GM18951 (cell line): Measurements from ENCODE around the gene PPFIA1.
A peak's percentile ranks its signal among the peaks of the same experiment; 100 is the strongest.

Experiments
- POLR2A ChIP-seq: IDR thresholded peaks from 4 replicates; pipeline ENCODE4 v1.6.1; 2011; ENCODE audit warnings: mild to moderate bottlenecking; ENCODE audit not compliant: insufficient read length, insufficient read depth; ENCODE audit errors: extremely low read depth
- in situ Hi-C: fragments of 300-500 bp; cut with MboI; formaldehyde crosslinking; loops from one replicate; pipeline ENCODE4 v1.12.0; 2022; ENCODE audit warnings: low sequenced_read_pairs, mixed read lengths, inconsistent platforms; ENCODE audit not compliant: unreplicated experiment

The PPFIA1 gene

DNA sequence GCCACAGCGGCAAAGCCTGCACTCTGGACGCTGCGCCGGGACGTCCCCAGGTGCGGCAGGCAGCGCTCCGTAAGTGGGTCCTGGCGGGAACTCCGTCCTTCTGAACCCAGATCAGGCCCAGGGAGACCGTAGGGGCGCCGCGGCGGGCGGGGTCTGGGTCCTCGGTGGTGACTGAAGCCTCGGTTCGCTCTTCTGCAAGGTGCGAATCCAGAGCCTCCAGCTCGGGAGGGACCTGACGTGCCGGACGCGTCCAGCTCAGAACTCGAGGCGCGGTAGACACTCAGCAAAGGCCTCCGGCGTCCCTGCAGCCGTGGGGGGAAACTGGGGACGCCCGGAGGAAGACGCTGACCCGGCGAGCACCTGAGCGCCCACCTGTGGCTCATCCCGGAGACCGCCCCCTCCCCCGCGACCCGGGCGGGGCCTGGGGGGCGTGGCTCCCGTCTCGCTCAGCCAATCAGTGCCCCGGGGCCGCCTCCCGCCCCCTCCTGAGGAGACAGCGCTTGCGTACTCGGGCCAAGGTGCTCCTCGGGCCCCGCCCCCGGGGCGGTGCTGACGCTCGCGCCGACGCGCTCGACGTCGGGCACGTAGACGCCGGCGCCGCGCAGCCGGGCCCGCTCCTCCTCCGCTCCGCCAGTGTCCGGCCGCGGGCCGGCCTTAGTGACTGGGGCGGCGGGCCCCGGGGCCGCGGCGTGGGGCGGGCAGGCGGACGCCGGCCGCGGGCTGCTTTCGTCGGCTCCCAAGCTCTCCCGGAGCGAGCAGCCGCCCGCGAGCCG is at the start of gene PPFIA1:
Gene PPFIA1 (plus strand): TSS at position 587 of the 773 bp plus-strand sequence. CDS start 1,483 bp downstream, outside the sequence.
- peak; percentile 94 for TF ChIP-seq POLR2A
- in situ Hi-C loops = no loop called here

DNA sequence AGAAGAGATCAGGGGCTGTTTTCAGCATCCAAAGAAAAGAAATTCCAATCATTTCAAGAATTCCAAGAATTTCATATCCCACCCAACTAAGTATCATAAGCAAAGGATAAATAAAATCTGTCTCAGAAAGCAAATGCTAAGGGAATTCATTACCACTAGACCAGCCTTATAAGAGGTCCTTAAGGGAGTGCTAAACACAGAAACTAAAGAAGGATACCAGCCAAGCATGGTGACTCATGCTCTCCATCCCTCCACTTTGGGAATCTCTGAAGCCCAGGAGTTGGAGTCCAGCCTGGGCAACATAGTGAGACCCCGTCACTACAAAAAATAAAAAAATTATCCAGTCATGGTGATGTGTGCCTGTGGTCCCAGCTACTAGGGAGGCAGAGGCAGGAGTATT is 49.6 kb upstream of the PPFIA1 start:
- no peak for TF ChIP-seq POLR2A
- in situ Hi-C loops = no loop called here

DNA sequence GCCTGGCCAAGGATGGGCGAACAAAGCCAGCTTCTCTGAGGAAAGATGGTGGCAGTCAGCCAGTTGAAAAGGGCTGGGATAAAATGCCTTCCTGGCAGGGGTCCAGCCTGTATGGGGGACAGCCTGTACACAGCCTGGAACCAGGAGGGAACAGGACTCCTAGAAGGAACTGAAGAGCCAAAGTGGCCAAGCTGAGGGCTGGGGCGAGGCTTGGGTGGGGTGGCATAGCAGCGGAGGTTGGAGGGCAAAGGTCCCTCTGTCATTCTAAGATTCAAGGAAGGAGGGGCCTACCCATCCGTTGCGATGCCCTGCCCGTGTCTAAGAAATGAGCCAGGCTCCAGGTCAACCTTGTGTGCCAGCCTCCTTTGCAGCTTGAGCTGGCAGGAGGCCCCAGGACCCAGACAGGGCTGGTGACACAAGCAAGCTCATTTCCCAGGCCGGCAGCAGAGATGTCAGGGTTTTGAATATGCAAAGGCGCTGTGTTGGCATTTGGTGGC is 44.8 kb upstream of the PPFIA1 start:
- in situ Hi-C loops = no loop called here
- TF ChIP-seq POLR2A = no peak

DNA sequence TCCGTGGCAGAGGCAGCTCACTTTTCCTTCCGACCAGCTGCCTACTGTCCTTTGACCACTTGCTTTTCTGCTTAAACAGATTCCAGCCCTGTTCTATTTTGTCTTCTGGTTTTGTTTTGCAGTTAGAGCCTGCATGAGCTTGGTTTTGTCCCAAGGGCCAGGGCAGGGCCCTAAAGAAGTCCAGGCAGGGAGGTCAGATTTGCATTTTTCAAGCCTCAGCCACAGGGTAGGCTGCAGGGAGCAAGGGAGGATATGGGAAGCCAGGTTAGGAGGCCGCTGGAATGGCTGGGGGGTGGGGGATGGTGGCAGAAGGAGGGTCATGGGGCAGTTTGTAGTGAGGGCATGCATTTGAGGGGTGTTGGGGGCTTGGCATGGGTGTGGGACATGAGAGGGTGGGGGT is 44.3 kb upstream of the PPFIA1 start:
- in situ Hi-C loops = no loop called here

DNA sequence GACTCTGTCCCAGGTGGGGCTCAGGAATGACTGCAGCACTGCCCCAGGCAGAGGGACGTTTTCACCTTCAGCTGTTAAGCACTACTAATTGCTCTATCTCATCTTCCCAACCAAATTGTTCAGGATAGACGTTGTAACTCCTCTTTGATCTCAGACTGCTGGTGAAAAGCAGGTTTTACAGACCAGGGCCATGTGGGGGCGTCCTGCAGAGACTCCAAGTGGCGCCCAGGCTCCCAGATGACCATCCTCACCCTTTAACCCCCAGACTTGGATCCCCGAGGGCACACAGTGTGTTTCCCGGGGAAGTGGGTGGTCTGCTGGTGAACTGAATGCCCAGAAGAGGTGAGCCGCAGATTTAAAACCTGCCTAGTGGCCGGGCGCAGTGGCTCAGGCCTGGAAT is 43.5 kb upstream of the PPFIA1 start:
- in situ Hi-C loops = no loop called here

More for the DNA sequence above, 44.3 kb upstream of the PPFIA1 start:
- TF ChIP-seq POLR2A = no peak

DNA sequence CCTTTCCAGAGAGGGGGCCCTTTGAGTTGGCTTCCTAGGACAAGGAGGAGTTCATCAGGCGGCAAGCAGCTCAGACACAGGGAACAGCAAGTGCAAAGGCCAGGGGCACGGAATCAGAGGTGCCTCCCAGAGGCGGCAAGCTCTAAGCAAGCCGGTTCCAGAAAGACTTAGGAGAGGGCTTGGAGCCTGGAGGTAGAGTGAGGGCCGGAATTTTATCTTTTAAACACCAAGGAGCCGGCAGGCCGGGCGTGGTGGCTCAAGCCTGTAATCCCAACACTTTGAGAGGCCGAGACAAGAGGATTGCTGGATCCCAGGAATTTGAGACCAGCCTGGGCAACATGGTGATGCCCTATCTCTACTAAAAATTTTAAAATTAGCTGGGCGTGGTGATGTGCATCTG is 40.8 kb upstream of the PPFIA1 start:
- no peak for TF ChIP-seq POLR2A
- in situ Hi-C loops = no loop called here

More for the DNA sequence above, 43.5 kb upstream of the PPFIA1 start:
- no peak for TF ChIP-seq POLR2A

DNA sequence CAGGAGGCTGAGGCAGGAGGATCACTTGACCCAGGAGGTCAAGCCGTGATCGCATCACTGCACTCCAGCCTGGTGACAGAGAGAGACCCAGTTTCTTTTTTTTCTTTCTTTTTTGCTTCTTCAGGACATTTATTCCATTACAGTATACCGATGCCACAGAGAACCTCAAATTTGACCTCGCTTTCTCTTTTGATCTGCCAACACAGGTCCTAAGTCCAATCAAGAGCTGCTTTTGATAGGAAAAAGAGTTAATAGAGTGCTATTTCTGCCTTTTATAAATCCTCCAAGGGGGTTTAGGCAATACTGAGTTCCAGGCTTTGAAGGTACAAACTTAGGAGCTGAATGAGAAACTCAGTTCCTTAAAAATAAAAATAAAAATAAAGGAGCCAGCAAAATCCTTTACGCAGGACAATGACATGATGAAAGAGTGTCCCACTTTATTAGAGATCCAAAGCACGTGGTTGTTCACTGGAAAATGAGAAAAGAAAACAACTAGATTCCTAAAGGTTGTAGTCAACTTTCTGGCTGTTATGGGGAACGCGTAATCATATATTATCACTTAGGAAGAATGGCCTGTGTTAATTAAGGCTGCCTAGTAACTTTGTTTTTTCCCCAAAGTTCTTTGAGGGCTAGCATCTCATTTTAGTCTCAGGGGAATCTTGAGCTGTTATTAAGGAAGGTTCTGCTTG is 40.2 kb upstream of the PPFIA1 start:
- no peak for TF ChIP-seq POLR2A
- in situ Hi-C loops = no loop called here

DNA sequence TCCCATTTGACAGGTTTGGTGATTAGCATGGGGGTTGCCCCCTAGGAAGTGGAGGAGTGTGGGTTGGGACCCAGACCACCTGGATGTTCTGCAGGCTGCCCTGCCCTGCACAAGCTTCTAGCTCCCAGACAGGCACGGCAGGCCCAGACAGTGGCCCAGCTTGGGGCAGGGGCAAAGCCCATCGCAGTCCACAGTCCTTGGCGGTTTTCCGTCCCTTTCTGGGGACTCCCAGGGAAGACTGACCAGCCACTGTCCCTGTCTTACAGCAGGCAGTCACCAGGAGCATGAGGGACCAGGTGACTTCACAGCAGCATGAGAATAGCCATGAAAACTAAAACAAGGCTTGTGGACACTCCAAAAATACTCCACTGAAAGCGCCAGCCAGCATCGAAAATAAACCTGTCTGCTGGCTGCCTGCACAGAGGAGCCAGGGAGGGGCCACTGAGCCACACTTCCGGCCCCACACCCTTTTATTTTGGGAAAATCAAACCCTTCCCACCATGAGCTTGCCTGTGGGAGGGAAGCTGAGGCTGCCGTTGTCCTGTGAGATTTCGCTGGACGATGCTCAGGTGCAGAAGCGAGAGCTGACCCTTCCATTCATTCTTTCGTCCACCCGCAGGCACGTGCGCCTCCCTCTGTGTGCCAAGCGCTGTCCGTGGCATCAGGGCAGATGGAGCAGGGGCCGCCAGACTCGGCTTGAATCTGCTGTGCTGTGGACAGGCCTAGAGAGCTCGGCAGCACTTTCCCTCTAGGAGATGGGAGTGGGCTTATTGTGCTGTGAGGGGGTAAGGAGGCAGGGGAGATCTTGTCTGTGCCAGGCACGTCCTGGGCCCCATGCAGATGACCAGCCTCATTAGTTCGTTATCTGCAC is 39.4 kb upstream of the PPFIA1 start:
- no peak for TF ChIP-seq POLR2A
- in situ Hi-C loops = no loop called here

DNA sequence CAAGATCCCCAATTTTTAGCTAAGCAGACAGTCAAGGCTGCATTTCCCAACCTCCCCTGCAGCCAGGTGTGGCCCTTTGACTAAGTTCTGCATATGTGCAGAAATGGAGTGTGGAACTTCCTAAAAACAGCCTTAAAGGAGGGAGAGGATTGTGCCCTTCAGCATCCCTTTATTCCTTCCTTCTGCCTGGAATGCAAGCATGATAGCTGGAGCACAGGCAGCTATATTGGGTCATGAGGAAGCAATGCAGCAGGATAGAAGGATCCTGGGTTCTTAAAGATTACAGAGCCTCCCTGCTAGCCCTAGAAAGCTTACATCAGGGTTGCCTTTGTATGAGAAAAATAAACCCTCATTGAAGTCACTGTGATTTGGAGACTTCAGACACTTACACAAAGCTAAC is 37.5 kb upstream of the PPFIA1 start:
- TF ChIP-seq POLR2A = no peak
- in situ Hi-C loops = no loop called here

DNA sequence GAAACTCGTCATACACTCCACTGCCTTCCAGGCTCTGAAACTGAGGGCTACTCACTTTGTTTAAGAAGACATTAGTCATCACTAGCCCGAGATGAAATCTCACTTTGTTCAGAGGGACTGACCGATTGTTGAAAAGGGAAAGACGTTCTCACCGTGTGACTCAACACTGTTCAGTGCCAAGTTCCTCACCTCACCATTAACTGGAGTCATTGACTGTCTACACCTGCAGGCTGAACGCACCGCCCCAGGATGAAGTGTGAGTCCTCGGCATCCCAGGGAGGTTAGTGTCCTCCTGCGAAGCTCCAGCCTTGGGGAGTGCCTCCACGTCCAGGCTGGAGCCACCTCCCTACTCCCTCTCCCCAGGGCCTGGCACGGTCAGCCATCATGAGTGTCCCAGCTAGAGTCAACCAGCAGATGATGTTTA is 37.0 kb upstream of the PPFIA1 start:
- no peak for TF ChIP-seq POLR2A
- in situ Hi-C loops = no loop called here

DNA sequence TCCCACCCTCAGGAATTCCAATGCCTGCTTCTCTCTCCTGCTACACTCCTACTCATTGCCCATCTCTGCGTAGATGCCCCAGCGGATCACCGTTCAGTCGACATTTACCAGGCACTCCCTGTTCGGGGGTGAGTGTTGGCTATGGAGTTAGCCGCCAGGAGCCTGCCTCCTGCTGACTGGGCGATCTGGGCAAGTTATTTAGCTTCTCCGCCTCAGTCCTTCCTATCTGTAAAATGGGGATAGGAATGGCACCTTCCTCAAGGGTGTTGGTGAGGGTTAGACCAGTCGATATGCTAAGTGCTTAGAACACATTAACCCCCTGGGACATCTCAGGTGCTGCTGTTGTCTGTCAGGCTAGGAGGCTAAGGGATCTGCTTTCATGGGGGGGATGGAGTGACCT is 36.5 kb upstream of the PPFIA1 start:
- in situ Hi-C loops = no loop called here

DNA sequence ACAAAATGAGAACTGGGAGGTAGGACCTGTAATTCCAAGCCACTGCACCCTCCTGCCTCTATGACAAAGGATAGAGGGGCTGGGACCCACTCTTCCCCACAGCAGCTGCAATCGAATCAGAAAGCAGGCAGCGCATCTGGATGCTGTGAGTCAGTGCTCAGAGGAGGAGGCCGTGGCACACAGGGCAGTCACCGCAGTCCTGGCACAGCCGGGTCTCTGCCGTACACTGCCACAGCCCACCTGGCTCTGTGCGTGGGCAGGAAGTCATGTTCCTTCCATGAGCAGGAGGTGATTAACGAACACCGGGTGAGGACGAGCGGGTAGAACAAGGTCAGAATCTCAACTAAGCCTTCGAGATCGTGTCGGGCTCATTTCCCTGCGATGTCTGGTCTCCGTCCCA is 30.2 kb upstream of the PPFIA1 start:
- no peak for TF ChIP-seq POLR2A
- in situ Hi-C loops = no loop called here

More for the DNA sequence above, 36.5 kb upstream of the PPFIA1 start:
- no peak for TF ChIP-seq POLR2A

DNA sequence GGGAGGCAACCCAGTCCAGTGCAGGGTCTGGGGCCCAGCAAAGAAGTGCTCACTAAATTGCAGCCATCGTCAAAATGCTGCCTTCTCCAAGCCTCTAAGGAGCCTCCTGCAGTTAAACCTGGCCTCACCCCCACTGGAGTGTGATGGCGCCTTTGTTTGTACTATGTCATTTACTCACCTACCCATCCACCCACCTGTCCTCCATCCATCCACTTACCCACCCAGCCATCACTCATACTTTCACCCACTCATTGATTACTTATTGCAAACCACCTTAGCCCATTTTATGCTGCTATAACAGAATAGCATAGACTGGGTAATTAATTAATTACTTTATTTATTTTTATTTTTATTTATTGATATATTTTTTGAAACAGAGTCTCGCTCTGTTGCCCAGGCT is 28.8 kb upstream of the PPFIA1 start:
- no peak for TF ChIP-seq POLR2A
- in situ Hi-C loops = no loop called here
